ENCODE measurements around the gene PEPD. TPM values are rescaled to one million over a fixed set of nuclear protein-coding genes. Genes with fewer than 3 reads are reported as not detected.

PEPD gene
- total RNA-seq, 1 donor from 2014 or later: 49.7 TPM

GRCh38 chr19:33498391-33499000, 23.1 kb downstream of the PEPD start:
- H3K27ac Mint-ChIP-seq: no peak overlapping the region
- DNase-seq (ENCODE audit: low spot score in 2 of 2, unreplicated experiment in 2 of 2): peak in 1 of 2 experiments; percentile 10
- H3K4me1 Mint-ChIP-seq: peaks cover 6% of the 10 kb centered on the region
- no peak overlapping the region for H3K4me3 Mint-ChIP-seq
- no peak for TF ChIP-seq CTCF (IDR thresholded peaks at IDR 0.05; ENCODE audit: unreplicated experiment)
- H3K27me3 Mint-ChIP-seq (ENCODE audit: low read depth): no peaks in the 10 kb centered on the region
- no peaks in the 10 kb centered on the region for H3K9me3 Mint-ChIP-seq
- H3K36me3 Mint-ChIP-seq: peaks cover 9% of the 10 kb centered on the region

GRCh38 chr19:33497778-33498175, 23.8 kb downstream of the PEPD start:
- peak in 1 of 2 experiments; percentile 12 for DNase-seq (ENCODE audit: low spot score in 2 of 2, unreplicated experiment in 2 of 2)
- Mint-ChIP-seq H3K9me3 (no peaks in the 10 kb centered on the region), H3K36me3 (peaks cover 9% of the 10 kb centered on the region), H3K4me3 (no peak overlapping the region), H3K27ac (no peak overlapping the region), H3K27me3 (ENCODE audit: low read depth) (no peaks in the 10 kb centered on the region), H3K4me1 (peaks cover 6% of the 10 kb centered on the region)
- no peak for TF ChIP-seq CTCF (IDR thresholded peaks at IDR 0.05; ENCODE audit: unreplicated experiment)

- H3K4me1 Mint-ChIP-seq: peaks cover 3% of the 10 kb centered on the region
- no peaks in the 10 kb centered on the region for H3K9me3 Mint-ChIP-seq
- no peaks in the 10 kb centered on the region for H3K27me3 Mint-ChIP-seq (ENCODE audit: low read depth)
- peak in 1 of 2 experiments; percentile 13 for DNase-seq (ENCODE audit: low spot score in 2 of 2, unreplicated experiment in 2 of 2)
- TF ChIP-seq CTCF (IDR thresholded peaks at IDR 0.05; ENCODE audit: unreplicated experiment): no peak
- no peak overlapping the region for H3K4me3 Mint-ChIP-seq
- H3K27ac Mint-ChIP-seq: no peak overlapping the region
- peaks cover 9% of the 10 kb centered on the region for H3K36me3 Mint-ChIP-seq
Measured at GRCh38 chr19:33497131-33497777, 24.3 kb downstream of the PEPD start.

GRCh38 chr19:33496038-33496895, 25.3 kb downstream of the PEPD start:
- TF ChIP-seq CTCF (IDR thresholded peaks at IDR 0.05; ENCODE audit: unreplicated experiment): no peak
- H3K36me3 Mint-ChIP-seq: peaks cover 9% of the 10 kb centered on the region
- peak in 1 of 2 experiments; percentile 10 for DNase-seq (ENCODE audit: low spot score in 2 of 2, unreplicated experiment in 2 of 2)
- peak overlapping the region; percentile 45 for H3K27ac Mint-ChIP-seq
- no peaks in the 10 kb centered on the region for H3K27me3 Mint-ChIP-seq (ENCODE audit: low read depth)
- H3K4me3 Mint-ChIP-seq: no peak overlapping the region
- H3K9me3 Mint-ChIP-seq: no peaks in the 10 kb centered on the region
- peaks cover 3% of the 10 kb centered on the region for H3K4me1 Mint-ChIP-seq

- H3K27ac Mint-ChIP-seq: no peak overlapping the region
- H3K9me3 Mint-ChIP-seq: no peaks in the 10 kb centered on the region
- H3K36me3 Mint-ChIP-seq: peaks cover 4% of the 10 kb centered on the region
- peaks cover 3% of the 10 kb centered on the region for H3K4me1 Mint-ChIP-seq
- H3K27me3 Mint-ChIP-seq (ENCODE audit: low read depth): no peaks in the 10 kb centered on the region
- no peak for TF ChIP-seq CTCF (IDR thresholded peaks at IDR 0.05; ENCODE audit: unreplicated experiment)
- DNase-seq (ENCODE audit: low spot score in 2 of 2, unreplicated experiment in 2 of 2): peak in 1 of 2 experiments; percentile 7
- H3K4me3 Mint-ChIP-seq: no peak overlapping the region
Measured at GRCh38 chr19:33493401-33494275, 28.0 kb downstream of the PEPD start.
